SK-N-SH treated with all-trans-retinoic acid at 6 μM for 48 hours (cell line): ENCODE data around the gene CACNA1C.

ENCODE experiments used
- ATAC-seq: fragments of 200-7000 bp; cut with Tn5 transposase; 3 replicates; pipeline ENCODE4 v1.9.1; 2020; ENCODE audit warnings: mild to moderate bottlenecking, moderate library complexity
- ARNTL ChIP-seq: fragments of 450-650 bp; formaldehyde crosslinking; IDR thresholded peaks from 2 replicates; pipeline ENCODE4 v1.5.0; 2020; ENCODE audit warnings: low read depth, mild to moderate bottlenecking, moderate library complexity, borderline replicate concordance
- BACH2 ChIP-seq: fragments of 250-450 bp; sonication (Bioruptor Pico); IDR thresholded peaks from 2 replicates; pipeline ENCODE4 v1.9.0; 2021; ENCODE audit warnings: mild to moderate bottlenecking, borderline replicate concordance
- CSDC2 ChIP-seq: fragments of 250-450 bp; sonication (Bioruptor Pico); IDR thresholded peaks from 2 replicates; pipeline ENCODE4 v1.5.0; 2020; ENCODE audit warnings: mild to moderate bottlenecking, moderate library complexity
- CSRNP3 ChIP-seq: fragments of 250-450 bp; sonication (Bioruptor Pico); IDR thresholded peaks from 2 replicates; pipeline ENCODE4 v1.5.1; 2021; ENCODE audit warnings: mild to moderate bottlenecking, moderate library complexity
- ESRRG ChIP-seq: fragments of 250-450 bp; sonication (Bioruptor Pico); IDR thresholded peaks from 2 replicates; pipeline ENCODE4 v1.6.1; 2021; ENCODE audit warnings: mild to moderate bottlenecking
- GLIS3 ChIP-seq: fragments of 250-450 bp; sonication (Bioruptor Pico); IDR thresholded peaks from 2 replicates; pipeline ENCODE4 v1.5.0; 2020; ENCODE audit warnings: mild to moderate bottlenecking, moderate library complexity
- ISL1 ChIP-seq: fragments of 250-450 bp; sonication (Bioruptor Pico); IDR thresholded peaks from 2 replicates; pipeline ENCODE4 v2.1.2; 2022; ENCODE audit warnings: mild to moderate bottlenecking, moderate library complexity
- POU6F1 ChIP-seq: fragments of 250-450 bp; sonication (Bioruptor Pico); IDR thresholded peaks from 2 replicates; pipeline ENCODE4 v1.8.0; 2021; ENCODE audit warnings: low read depth, mild to moderate bottlenecking, moderate library complexity, borderline replicate concordance
- PPARA ChIP-seq: fragments of 250-450 bp; sonication (Bioruptor Pico); IDR thresholded peaks from 2 replicates; pipeline ENCODE4 v1.5.0; 2020; ENCODE audit warnings: mild to moderate bottlenecking, borderline replicate concordance
- RARB ChIP-seq: fragments of 250-450 bp; sonication (Bioruptor Pico); IDR thresholded peaks from 2 replicates; pipeline ENCODE4 v1.8.0; 2021; ENCODE audit warnings: mild to moderate bottlenecking, moderate library complexity
- SNAI2 ChIP-seq: fragments of 250-450 bp; sonication (Bioruptor Pico); IDR thresholded peaks from 2 replicates; pipeline ENCODE4 v1.5.0; 2020; ENCODE audit warnings: mild to moderate bottlenecking, moderate library complexity
- TCF4 ChIP-seq: fragments of 250-450 bp; sonication (Bioruptor Pico); IDR thresholded peaks from 2 replicates; pipeline ENCODE4 v1.8.0; 2021; ENCODE audit warnings: mild to moderate bottlenecking, moderate library complexity, borderline replicate concordance
- TOX ChIP-seq: fragments of 250-450 bp; sonication (Bioruptor Pico); IDR thresholded peaks from 2 replicates; pipeline ENCODE4 v1.8.0; 2021; ENCODE audit warnings: mild to moderate bottlenecking, moderate library complexity, borderline replicate concordance
- TSHZ2 ChIP-seq: fragments of 250-450 bp; sonication (Bioruptor Pico); IDR thresholded peaks from 2 replicates; pipeline ENCODE4 v1.5.0; 2020; ENCODE audit warnings: mild to moderate bottlenecking, moderate library complexity
- ZC3H10 ChIP-seq: fragments of 250-450 bp; sonication (Bioruptor Pico); IDR thresholded peaks from 2 replicates; pipeline ENCODE4 v1.5.1; 2021; ENCODE audit warnings: mild to moderate bottlenecking, moderate library complexity
- ZFP3 ChIP-seq: fragments of 250-450 bp; sonication (Bioruptor Pico); IDR thresholded peaks from 2 replicates; pipeline ENCODE4 v1.5.0; 2020; ENCODE audit warnings: mild to moderate bottlenecking, moderate library complexity
- ZFP30 ChIP-seq: fragments of 450-650 bp; formaldehyde crosslinking; IDR thresholded peaks from 2 replicates; pipeline ENCODE4 v1.5.0; 2022; ENCODE audit warnings: mild to moderate bottlenecking, moderate library complexity
- ZNF565 ChIP-seq: fragments of 450-650 bp; formaldehyde crosslinking; conservative IDR thresholded peaks from 2 replicates; pipeline ENCODE4 v1.5.0; 2020; ENCODE audit warnings: low read depth, mild to moderate bottlenecking, moderate library complexity
- ZNF70 ChIP-seq: fragments of 450-650 bp; formaldehyde crosslinking; IDR thresholded peaks from 2 replicates; pipeline ENCODE4 v1.5.0; 2020; ENCODE audit warnings: mild to moderate bottlenecking, moderate library complexity
- ZNF8 ChIP-seq: fragments of 450-650 bp; formaldehyde crosslinking; IDR thresholded peaks from 2 replicates; pipeline ENCODE4 v1.5.0; 2020; ENCODE audit warnings: mild to moderate bottlenecking, moderate library complexity
- TF ChIP-seq, protein P1 (sequence below): fragments of 250-450 bp; sonication (Bioruptor Pico); IDR thresholded peaks from 2 replicates; pipeline ENCODE4 v1.8.0; 2020; ENCODE audit warnings: mild to moderate bottlenecking, moderate library complexity, borderline replicate concordance

The CACNA1C gene

DNA sequence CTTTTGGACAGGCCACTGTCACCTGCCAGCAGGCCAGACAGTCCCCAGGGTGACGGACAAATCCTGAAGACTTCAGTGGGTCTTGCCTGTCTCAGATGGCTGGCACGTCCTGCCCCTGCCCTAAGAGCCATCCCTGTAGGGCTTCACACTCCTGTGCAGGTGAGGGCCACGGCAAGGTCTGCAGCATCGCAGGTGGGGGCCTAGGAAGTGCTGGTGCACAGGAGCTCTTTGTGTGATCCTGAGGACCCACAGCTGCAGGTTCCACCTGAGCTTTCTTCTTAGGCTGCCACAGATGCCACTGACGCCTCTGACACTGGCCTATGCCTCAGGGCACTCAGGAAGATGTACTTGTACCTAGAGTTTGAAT lies 633.5 kb downstream of the CACNA1C start (continued):
- TF ChIP-seq, protein P1, sequence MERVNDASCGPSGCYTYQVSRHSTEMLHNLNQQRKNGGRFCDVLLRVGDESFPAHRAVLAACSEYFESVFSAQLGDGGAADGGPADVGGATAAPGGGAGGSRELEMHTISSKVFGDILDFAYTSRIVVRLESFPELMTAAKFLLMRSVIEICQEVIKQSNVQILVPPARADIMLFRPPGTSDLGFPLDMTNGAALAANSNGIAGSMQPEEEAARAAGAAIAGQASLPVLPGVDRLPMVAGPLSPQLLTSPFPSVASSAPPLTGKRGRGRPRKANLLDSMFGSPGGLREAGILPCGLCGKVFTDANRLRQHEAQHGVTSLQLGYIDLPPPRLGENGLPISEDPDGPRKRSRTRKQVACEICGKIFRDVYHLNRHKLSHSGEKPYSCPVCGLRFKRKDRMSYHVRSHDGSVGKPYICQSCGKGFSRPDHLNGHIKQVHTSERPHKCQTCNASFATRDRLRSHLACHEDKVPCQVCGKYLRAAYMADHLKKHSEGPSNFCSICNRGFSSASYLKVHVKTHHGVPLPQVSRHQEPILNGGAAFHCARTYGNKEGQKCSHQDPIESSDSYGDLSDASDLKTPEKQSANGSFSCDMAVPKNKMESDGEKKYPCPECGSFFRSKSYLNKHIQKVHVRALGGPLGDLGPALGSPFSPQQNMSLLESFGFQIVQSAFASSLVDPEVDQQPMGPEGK (CRISPR knock-in tag), result no peak

DNA sequence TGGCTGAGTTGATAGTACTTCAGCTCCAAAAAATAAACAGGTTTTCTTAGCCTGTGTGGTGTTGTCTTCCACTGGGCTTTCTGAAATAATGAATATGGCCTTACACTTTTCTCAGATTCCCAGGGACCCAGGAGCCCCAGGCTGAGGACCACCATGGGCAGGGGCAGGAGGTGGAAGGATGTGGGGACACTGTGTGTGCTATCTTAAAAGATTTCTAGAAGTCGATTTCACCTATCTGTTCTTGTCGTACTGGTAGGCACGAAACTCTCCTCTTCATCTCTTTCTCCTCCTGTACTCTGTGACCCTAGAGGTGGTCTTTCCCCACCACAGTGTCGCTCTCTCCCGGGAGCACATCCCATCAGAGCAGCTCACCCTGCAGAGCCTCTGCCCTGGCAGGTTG lies 634.3 kb downstream of the CACNA1C start:
- TF ChIP-seq, protein P1 (CRISPR knock-in tag), result no peak
- no peak for TF ChIP-seq ZNF565 (CRISPR knock-in tag)
- no peak for TF ChIP-seq SNAI2 (CRISPR knock-in tag)
- no peak for TF ChIP-seq TOX (CRISPR knock-in tag)
- TF ChIP-seq BACH2 (CRISPR knock-in tag), result no peak
- TF ChIP-seq GLIS3 (CRISPR knock-in tag), result no peak
- TF ChIP-seq ARNTL (CRISPR knock-in tag), result no peak
- no peak for TF ChIP-seq TSHZ2 (CRISPR knock-in tag)
- no peak for TF ChIP-seq CSDC2 (CRISPR knock-in tag)
- no peak for TF ChIP-seq PPARA (CRISPR knock-in tag)
- TF ChIP-seq ISL1 (CRISPR knock-in tag), result no peak
- TF ChIP-seq ZC3H10, result no peak
- no peak for TF ChIP-seq CSRNP3
- no peak for TF ChIP-seq RARB (CRISPR knock-in tag)

DNA sequence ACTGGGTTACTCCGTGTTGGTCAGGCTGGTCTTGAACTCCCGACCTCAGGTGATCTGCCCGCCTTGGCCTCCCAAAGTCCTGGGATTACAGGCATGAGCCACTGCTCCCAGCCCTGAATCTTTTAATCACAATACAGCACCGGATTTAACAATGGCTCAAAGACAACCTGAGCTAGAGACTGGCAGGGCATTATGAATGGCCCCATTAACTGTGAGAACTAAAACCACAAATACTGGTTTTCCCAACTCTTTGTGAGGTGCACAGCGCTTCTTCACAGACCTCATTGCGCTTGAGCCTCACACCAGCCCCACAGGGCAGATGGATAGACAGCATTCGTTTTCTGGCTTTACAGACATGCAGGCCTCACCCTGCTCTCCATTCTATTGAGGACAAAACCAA lies 634.9 kb downstream of the CACNA1C start:
- ATAC-seq, result no peak
- TF ChIP-seq ESRRG (no peak), CSDC2 (CRISPR knock-in tag) (no peak), ZNF70 (no peak), ARNTL (CRISPR knock-in tag) (no peak), TSHZ2 (CRISPR knock-in tag) (no peak), BACH2 (CRISPR knock-in tag) (no peak), GLIS3 (CRISPR knock-in tag) (no peak), TCF4 (no peak), ISL1 (CRISPR knock-in tag) (no peak), ZFP3 (CRISPR knock-in tag) (no peak), ZC3H10 (no peak), PPARA (CRISPR knock-in tag) (no peak), POU6F1 (CRISPR knock-in tag) (no peak), ZFP30 (CRISPR knock-in tag) (no peak), CSRNP3 (no peak), SNAI2 (CRISPR knock-in tag) (no peak), TOX (CRISPR knock-in tag) (no peak), ZNF8 (CRISPR knock-in tag) (no peak)
- TF ChIP-seq, protein P1 (CRISPR knock-in tag), result no peak

More for the DNA sequence above, 634.3 kb downstream of the CACNA1C start:
- ATAC-seq, result no peak
